DMS53 treated with DMSO at 0.1 percent for 48 hours (cell line): ENCODE results near the gene NEK5.
"Not testable (repeated sequence)": the region's sequence is repeated elsewhere in the genome, so short reads cannot be mapped to it uniquely, and the experiment has no call there.

ENCODE experiments used
- DNase-seq: peaks from one replicate; lab custom pipeline; 2025; ENCODE audit not compliant: unreplicated experiment; lab: John Stamatoyannopoulos, UW

NEK5 gene

GRCh38 chr13:52137489-52137888 is 8.6 kb upstream of the NEK5 start:
- DNase-seq = no peak

DNA sequence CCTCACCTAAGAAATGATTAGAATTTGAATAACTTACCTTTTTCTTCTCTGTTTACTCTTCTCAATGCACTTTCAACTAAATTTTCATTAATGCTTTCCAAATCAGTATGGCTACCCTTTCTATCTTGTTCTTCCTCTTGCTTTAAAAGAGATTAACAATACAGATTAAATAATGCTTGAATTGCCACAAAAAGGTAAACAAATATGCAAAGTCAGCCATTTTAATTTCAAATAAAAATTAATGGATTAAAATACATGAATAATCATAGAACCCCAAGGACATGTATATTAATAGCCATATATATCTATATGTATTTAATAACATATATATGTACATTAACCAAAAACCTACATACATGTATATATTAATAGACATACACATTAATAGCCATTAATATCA is 7.9 kb upstream of the NEK5 start:
- no peak for DNase-seq

- DNase-seq = no peak
Observed at GRCh38 chr13:52130641-52131040, 1.8 kb upstream of the NEK5 start.

DNA sequence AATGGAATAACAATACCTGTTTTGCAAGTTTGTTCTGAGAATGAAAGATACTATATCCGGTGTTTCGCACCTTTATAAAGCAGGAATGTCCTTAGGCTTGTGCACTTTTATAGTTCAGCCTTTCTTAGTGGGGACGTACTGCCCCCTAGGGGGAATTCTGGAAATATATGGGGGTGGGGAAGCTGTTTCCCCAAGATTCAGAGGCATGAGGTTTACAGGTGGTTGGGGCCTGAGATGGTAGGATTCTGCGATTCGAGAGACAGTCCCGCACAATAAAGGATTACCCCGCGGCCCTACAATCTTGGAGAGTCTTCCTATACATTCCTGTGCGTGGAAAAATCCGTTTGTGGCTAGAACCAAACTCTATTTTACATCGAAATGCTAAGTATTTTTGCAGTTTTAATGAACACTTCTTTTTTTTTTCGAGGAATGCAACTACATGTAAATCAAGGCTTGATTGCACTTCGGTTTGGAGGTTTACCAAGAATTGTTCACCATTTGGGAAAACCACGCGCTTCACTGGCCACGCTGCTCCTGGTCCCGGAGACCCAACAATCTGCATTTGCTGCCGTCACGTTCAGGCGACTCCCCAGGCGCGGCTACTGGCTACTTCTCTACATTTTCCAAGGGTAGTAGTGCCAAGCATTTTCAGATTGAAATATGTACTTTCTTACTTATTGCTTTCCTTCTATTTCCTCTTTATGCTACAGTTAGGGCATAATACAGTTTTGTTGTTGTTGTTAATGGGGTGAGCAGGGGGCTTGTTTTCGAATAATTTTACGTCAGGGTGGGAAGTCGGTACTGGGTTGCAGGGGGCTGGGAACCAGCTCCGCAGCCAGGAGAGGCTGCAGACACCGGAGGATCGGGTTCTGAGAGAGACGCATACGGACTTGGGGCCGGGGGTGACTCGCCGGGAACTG is 830 bp downstream of the NEK5 start:
- peak; percentile 80 for DNase-seq

DNA sequence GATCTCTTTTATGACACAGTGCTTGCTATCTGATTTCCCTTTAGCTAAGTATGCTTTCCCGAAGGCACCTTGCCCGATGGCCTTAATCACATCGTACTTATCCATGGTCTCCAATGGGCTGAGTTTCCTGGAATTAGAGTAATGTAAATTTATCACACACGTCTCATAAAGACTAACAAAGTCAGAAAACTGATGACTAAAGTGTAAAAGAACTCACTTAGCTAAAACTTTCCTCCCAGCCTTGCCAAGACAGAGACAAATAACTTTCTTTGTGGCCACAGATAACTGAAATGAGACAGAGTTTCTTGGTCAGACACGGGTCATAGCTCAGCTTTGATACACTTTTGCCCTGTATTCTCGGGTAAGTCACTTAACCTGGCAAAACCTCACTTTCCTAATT is 1.5 kb downstream of the NEK5 start:
- no peak for DNase-seq

- DNase-seq = no peak
Observed at GRCh38 chr13:52125547-52125946, 3.3 kb downstream of the NEK5 start.

DNA sequence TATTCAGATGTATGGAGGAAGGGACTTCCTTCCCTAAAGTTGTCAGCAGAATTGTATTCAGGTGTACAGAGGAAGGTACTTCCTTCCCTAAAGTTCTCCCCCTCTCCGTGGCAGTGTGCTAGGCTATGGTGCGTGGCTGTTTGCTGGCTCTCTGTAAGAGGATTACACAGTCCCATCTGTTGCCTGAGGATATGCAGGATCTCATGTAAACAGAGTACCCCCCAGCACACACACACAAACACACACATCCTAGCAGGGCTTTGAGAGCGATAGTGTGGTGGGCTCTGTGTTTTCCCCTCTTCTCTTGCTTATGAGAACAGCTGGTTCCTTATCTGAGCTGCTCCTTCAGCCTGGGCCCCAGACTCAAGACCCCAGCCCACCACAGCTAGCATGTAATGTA is 10.3 kb downstream of the NEK5 start:
- no peak for DNase-seq

DNA sequence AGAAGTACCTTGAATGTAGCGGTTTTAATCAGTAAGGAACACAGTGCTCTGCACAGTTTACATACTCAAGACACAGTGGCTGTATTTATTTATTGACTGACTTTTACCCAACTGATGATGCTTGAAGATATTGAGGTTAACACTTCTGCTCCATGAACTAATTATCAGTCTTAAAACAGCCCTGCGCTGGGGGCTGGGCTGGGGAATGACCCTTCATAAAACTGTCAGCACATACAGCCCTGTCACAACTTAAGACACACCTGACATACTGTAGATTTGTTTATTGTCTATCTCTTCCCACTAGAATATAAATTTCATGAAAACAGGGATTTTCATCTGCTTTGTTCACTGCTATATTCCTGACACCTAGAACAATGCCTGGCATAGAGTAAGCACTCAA is 10.8 kb downstream of the NEK5 start:
- no peak for DNase-seq

DNA sequence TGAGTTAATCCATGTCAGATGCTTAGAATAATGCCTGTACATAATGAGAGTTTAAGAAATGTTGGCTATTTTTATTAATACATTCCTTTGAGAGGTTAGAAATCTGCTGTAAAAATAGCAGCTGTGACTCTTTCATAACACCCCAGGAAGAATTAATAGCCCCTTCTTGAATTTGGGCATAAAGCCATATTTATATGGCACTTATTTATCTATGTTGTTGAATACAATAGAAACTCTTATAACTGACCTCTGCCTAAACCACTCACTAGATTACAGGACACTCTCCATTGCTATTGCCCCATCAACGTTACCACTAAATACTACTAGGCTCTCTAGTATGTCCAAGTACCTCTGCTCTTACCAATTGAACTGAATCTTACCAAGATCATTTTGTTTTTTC is 16.3 kb downstream of the NEK5 start:
- no peak for DNase-seq

GRCh38 chr13:52109116-52109670 is 19.7 kb downstream of the NEK5 start:
- no peak for DNase-seq

DNA sequence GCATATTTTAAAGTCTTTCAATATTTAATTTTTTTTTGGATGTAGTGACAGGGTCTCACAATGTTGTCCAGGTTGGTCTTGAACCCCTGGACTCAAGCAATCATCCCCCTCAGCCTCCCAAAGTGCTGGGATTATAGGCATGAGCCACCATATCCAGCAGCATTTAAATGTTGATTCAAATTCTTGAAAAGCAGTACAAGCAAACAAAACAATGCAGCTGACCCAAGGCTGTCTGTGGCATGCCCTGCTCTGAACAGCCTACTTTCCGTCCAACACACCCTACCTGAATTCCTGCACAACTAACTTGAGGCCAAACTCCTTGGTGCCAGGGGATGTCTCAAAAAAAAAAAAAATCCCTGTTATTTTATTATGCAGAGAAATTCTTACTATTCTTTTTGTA is 23.0 kb downstream of the NEK5 start:
- no peak for DNase-seq

GRCh38 chr13:52104624-52105023 is 24.2 kb downstream of the NEK5 start:
- DNase-seq = peak; percentile 14

DNA sequence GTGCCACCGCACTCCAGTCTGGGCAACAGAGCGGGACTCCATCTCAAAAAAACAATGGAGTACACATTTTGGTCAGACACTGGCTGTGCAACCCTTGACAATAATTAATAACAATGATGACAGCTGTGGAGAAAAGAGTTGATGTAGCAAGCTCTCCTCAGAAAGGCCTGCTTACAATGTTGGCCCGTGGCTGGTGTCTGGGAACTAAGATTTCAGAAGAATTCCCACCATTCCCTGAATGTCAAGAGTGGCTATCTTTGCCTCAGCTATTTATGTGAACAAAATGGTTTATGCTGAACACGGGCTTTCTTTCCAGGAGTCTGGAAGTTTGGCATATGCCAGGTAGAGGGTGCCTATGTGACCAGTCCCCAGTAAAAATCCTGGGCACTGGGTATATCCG is 25.5 kb downstream of the NEK5 start:
- no peak for DNase-seq

DNA sequence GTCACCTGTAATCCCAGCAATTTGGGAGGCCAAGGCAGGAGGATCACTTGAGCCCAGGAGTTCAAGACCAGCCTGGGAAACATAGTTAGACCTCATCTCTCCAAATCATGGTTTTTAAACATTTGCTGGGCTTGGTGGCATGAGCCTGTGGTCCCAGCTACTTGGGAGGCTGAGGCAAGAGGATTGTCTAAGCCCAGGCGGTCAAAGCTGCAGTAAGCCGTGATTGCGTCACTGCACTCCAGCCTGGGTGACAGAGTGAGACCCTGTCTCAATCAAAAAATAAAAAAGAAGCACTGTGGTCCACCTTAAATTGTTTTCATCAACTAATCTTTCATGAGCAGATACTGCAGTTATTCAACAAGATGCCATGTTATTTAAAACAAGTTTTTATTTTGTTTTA is 26.4 kb downstream of the NEK5 start:
- DNase-seq = not testable (repeated sequence)

DNA sequence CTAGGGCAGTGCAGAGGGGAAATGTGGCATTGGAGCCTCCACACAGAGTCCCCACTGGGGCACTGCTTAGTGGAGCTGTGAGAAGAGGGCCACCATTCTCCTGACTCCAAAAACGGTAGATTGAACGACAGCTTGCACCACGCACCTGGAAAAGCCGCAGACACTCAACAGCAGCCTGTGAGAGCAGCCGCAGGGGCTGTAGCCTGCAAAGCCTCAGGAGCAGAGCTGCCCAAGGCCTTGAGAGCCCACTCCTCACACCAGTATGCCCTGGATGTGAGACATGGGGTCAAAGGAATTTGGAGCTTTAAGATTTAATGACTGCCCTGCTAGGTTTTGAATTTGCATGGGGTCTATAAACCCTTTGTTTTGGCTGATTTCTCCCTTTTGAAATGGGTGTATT is 31.7 kb downstream of the NEK5 start:
- DNase-seq = no peak

GRCh38 chr13:52096748-52097147 is 32.1 kb downstream of the NEK5 start:
- DNase-seq = no peak

GRCh38 chr13:52096062-52096461 is 32.8 kb downstream of the NEK5 start:
- no peak for DNase-seq

DNA sequence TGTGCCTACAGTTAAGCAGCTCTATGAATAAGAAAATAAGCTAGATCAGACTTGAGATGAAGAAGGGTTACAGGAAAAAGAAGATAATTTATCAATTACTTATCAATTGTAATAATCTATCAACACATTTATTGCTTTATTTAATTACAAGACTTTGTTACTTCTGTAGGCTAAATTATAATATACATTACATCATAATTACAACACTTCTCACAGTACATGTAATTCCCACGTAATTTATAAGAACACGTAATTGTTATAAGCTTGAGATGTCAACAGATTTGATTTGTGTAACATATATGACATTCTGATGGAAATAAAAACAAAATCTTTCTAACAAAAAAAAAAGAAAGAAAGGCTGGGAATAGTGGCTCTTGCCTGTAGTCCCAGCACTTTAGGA is 36.8 kb downstream of the NEK5 start:
- no peak for DNase-seq

DNA sequence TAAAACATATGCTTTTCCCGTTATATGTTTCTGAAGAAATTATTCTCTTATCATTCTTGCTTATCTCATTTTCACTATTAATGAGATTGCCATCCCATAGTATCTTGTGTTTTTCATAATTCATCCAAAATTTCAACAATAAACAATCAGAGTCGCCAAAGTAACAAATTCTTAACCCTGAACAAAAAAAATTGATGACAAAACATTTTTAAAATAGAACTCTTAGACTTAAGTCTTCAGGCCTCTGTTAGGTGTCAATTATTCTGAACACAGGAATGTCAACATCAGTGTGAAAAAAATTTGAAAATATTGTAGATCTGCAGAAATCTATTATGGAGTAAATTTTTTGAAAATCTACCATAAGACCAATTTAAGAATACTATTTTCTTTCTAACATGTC is 37.4 kb downstream of the NEK5 start:
- DNase-seq = no peak

GRCh38 chr13:52085421-52085820 is 43.5 kb downstream of the NEK5 start:
- no peak for DNase-seq

DNA sequence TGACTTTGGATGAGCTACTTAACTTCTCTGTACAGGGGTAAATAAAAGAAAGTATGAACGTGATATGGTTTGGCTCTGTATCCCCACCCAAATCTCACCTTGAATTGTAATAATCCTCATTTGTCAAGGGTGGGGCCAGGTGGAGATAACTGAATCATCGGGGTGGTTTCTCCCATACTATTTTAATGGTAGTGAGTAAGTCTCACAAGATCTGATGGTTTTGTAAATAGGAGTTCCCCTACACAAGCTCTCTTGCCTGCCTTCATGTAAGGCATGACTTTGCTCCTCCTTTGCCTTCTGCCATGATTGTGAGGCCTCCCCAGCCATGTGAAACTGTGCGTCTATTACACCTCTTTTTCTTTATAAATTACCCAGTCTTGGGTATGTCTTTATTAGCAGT is 43.9 kb downstream of the NEK5 start:
- DNase-seq = not testable (repeated sequence)

- DNase-seq = no peak
Observed at GRCh38 chr13:52082601-52083000, 46.3 kb downstream of the NEK5 start.

GRCh38 chr13:52079891-52080290 is 49.0 kb downstream of the NEK5 start:
- DNase-seq = not testable (repeated sequence)
